Activated naive CD4-positive, alpha-beta T cell treated with Interleukin-2 at 50 U/mL for 16 hours (primary cell): Measurements from ENCODE around the gene FCSK.

Source experiments
- DNase-seq: peaks from one replicate; pipeline ENCODE4 v3.0.0-alpha.2; 2020

FCSK gene

DNA sequence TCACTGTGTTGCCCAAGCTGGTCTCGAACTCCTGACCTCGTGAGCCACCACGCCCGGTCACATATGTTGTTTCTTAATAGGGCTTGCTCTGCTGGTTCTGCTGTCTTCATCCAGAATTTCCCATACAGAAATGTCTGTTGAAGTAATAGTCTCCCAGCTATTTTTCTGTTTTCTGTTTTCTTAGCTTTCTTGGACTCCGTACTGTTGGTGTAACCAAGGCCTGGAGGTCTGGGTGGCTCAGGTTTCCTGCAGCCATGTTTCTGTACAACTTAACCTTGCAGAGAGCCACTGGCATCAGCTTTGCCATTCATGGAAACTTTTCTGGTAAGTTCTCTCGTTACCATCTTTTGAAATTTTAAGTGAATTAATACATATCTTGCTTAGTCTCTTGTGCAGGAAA lies 72.0 kb downstream of the FCSK start:
- DNase-seq, result no peak

- no peak for DNase-seq
These were observed 73.1 kb downstream of the FCSK start for GRCh38 chr16:70527315-70527996.

DNA sequence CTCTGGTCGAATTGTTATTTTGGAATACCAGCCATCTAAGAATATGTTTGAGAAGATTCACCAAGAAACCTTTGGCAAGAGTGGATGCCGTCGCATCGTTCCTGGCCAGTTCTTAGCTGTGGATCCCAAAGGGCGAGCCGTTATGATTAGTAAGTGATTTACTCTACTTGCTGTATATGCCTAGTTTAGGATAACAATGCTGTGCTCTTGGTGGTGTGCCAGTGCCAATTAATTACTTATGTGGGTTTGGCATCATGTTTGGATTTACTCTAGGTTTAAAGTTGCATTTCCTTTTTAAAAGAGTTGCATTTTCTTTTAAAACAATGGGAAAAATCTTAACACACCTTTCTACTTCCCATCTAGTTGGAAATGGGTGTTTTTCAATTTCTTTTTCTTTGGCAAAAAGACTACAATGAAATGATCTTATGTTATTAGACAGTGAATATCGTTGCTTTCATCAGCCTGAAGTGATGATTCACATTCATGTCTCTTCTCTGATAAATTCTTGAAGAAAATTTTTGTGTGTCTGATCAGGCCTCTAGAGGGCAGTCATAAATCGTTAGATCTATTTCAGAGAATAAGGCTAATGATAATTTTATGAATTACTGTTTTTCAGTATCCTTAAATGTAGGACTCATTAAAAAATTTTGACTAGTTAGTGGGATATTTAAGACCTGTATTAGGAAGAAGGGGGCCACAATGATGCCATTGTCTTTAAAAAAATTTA lies 74.8 kb downstream of the FCSK start:
- no peak for DNase-seq
